Ovary (tissue), 9 donors: ENCODE results near the gene DCAF6. TPM values are rescaled to one million over a fixed set of nuclear protein-coding genes. Genes with fewer than 3 reads are reported as not detected.

Experiments used
- DNase-seq, 5 donors: peaks; one replicate each; pipeline ENCODE4 v3.0.0-alpha.2; 2019 to 2020
- H3K27ac ChIP-seq, 2 donors: fragments of 200-600 bp; one replicate each; pipeline versions ENCODE4 v1.5.1 to v1.8.0; 2019 to 2022
- H3K27me3 ChIP-seq: fragments of 200-600 bp; one replicate; pipeline ENCODE4 v1.8.0; 2022
- H3K36me3 ChIP-seq: fragments of 200-600 bp; sonication (generic); one replicate; pipeline ENCODE4 v1.5.1; 2019
- H3K4me1 ChIP-seq: one replicate; pipeline ENCODE4 v1.8.1; 2013; ENCODE audit warnings: mild to moderate bottlenecking, moderate library complexity; ENCODE audit not compliant: insufficient read depth
- H3K4me3 ChIP-seq: fragments of 200-600 bp; sonication (generic); one replicate; pipeline ENCODE4 v1.5.1; 2017
- H3K9me3 ChIP-seq, 2 donors: fragments of 200-600 bp in 1 of 2; sonication (generic) in 1 of 2; one replicate each; pipeline versions ENCODE4 v1.5.1 to v1.8.1; 2013 to 2019; ENCODE audit warnings: mild to moderate bottlenecking in 1 of 2, moderate library complexity in 1 of 2
- EP300 ChIP-seq: sonication (generic); formaldehyde crosslinking; IDR thresholded peaks from one replicate; pipeline ENCODE4 v1.6.1; 2017; ENCODE audit warnings: antibody characterized with exemption
- POLR2A ChIP-seq: fragments of 450-650 bp; IDR thresholded peaks from one replicate; pipeline ENCODE4 v1.6.1; 2017; ENCODE audit warnings: antibody characterized with exemption, mild to moderate bottlenecking, moderate library complexity
- WGBS, 3 donors: extraction: QIAGEN DNeasy Blood & Tissue Kit in 1 of 3; methylation state at CpG; one replicate each; pipeline versions ENCODE4 v1.1.5 to v1.1.7; 2013 to 2017; 5-methylcytosine and 5-hydroxymethylcytosine counted together
- intact Hi-C, 4 donors: fragments of 100-400 bp; cut with DNase I; formaldehyde crosslinking; loops; one replicate each; pipeline versions ENCODE4 v1.11.0 to v1.15.1; 2022 to 2023
- polyA plus RNA-seq, 2 donors: library from polyadenylated mRNA; stranded (reverse); fragments of 200-250 nt in 1 of 2; fragments of 350-450 nt in 1 of 2; fragmentation: Illumina TruSeq in 1 of 2; extraction: RNeasy Lipid Tissue Mini Kit (QIAGEN cat#74804) in 1 of 2; gene quantifications; one replicate each; pipeline ENCODE4 v1.2.3, GENCODE V29; 2013 to 2014
- total RNA-seq, 7 donors: library from RNA; depleted of rRNA in 2 of 7; stranded (reverse); fragments of >200 nt in 2 of 7; fragmentation: NEBNext Ultra II Directional in 3 of 7; extraction: Animal tissue kit (Norgen Biotek cat#: 25700) in 3 of 7; gene quantifications; one replicate each; pipeline versions ENCODE4 v1.1.0 to v1.2.4, GENCODE V29; 2016 to 2023
- TF ChIP-seq, protein P1 (sequence below), 3 donors: fragments of 450-650 bp in 2 of 3; fragments of 200-600 bp in 1 of 3; IDR thresholded peaks; one replicate each; pipeline versions ENCODE4 v1.5.1 to v1.8.0; 2016 to 2022; ENCODE audit warnings: antibody characterized with exemption in 3 of 3, mild to moderate bottlenecking in 1 of 3
- donor health status: DM: no; HTN: no; CAD: no; lungs with moderate emphysema.
- donor health status: DM: no; HTN: no; CAD: no.
- donor health status: Bipolar disorder and iron deficiency.
- donor health status: DM: yes; HTN: yes; CAD: no.
- donor health status: DM: no; HTN: no; CAD: no.
- donor health status: DM: yes; HTN: yes; CAD: no.

The DCAF6 gene
- total and polyA plus RNA-seq, 9 donors: 32.1 to 65.9 (median 44.4) TPM

DNA sequence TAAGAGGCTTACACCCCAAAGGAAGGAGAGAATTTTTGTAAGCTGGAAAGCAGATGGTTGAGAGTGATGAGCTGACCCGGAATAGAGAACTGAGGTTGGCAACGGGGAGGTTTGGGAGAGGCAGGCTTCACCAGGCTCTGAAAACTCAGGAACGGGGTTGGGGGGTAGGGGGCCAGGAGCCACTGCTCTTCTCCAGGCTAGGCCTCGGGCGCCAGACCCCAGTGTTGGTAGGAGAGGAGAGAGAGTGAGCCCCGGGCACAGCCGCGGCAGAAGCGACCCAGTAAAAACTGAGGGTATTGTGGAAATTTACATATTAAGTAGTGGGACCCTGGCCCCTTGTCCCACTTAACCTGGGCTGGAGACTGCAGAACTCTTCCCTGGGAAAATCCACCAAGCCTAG is 154.6 kb downstream of the DCAF6 start:
- Histone ChIP-seq H3K27me3 (no peaks in the 10 kb centered on the region), H3K4me3 (no peak overlapping the region), H3K27ac (peak overlapping the region; percentile 14 to 28), H3K36me3 (no peaks in the 10 kb centered on the region), H3K9me3 (no peaks in the 10 kb centered on the region), H3K4me1 (peaks cover 11% of the 10 kb centered on the region)
- intact Hi-C loops: loop anchor here in 2 of 4 donors (5.0 kb wide), 2 partner anchors 46 to 51 kb away; partner anchors contain the start of gene GPR161 (in 1 of the 2)
- no peak for DNase-seq
- TF ChIP-seq EP300 (no peak), POLR2A (no peak)
- TF ChIP-seq, protein P1, sequence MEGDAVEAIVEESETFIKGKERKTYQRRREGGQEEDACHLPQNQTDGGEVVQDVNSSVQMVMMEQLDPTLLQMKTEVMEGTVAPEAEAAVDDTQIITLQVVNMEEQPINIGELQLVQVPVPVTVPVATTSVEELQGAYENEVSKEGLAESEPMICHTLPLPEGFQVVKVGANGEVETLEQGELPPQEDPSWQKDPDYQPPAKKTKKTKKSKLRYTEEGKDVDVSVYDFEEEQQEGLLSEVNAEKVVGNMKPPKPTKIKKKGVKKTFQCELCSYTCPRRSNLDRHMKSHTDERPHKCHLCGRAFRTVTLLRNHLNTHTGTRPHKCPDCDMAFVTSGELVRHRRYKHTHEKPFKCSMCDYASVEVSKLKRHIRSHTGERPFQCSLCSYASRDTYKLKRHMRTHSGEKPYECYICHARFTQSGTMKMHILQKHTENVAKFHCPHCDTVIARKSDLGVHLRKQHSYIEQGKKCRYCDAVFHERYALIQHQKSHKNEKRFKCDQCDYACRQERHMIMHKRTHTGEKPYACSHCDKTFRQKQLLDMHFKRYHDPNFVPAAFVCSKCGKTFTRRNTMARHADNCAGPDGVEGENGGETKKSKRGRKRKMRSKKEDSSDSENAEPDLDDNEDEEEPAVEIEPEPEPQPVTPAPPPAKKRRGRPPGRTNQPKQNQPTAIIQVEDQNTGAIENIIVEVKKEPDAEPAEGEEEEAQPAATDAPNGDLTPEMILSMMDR (IDR thresholded peaks at IDR 0.05): no peak
- 90 to 93% (median 92%) methylated on average over 9 of the region's 9 CpGs for WGBS, 3 donors

DNA sequence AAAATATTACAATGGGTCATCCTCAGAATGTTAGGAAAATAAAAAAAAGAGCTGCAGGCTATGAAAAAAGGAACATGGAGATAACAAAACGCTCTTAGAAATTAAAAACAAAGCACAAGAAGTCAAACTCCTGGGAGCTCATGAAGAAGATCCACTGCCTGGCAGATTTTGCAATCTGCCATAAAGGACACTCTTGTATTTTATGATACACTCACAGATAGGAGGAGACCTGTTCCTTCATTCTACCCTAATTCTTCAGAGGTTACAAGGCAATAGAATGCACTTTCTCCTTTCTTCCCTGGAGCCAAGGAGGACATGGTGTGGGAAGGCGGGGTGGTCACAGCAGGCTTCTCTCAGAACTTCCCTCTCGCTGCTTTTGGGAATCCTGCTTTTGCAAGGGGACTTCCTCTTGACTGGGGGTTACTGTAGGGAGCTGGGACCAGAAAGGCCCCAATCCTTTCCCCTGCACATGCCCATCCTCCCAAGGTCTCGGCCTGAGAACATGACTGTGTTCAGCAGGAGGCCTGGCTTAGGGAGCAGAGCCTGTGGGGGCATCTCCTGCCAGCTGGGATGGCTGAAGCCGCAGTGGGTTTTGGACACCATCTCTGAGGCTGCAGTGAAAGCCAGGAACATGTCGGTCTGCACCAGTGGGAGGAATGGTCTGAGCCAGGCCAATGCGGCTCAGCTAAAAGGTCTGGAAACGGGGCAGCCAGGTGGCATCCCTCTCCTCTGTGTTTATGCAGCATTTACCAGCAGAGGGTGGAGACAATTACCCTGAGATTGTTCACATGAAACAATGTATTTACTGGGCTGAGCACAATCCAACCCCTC is 155.5 kb downstream of the DCAF6 start:
- Histone ChIP-seq H3K27ac (peak overlapping the region in 1 of 2 donors; percentile 28), H3K9me3 (no peaks in the 10 kb centered on the region), H3K27me3 (no peaks in the 10 kb centered on the region), H3K4me3 (no peak overlapping the region), H3K36me3 (no peaks in the 10 kb centered on the region), H3K4me1 (peaks cover 11% of the 10 kb centered on the region)
- 30 to 34% (median 32%) methylated on average over 8 of the region's 8 CpGs for WGBS, 3 donors
- DNase-seq: peak in 2 of 5 donors; percentile 46 to 72
- TF ChIP-seq EP300: no peak
- no peak for TF ChIP-seq POLR2A
- TF ChIP-seq, protein P1 (IDR thresholded peaks at IDR 0.05): no peak
- intact Hi-C loops: loop anchor here in 2 of 4 donors (5.0 kb wide), 2 partner anchors 45 to 50 kb away; partner anchors contain the start of gene GPR161 (in 1 of the 2)

DNA sequence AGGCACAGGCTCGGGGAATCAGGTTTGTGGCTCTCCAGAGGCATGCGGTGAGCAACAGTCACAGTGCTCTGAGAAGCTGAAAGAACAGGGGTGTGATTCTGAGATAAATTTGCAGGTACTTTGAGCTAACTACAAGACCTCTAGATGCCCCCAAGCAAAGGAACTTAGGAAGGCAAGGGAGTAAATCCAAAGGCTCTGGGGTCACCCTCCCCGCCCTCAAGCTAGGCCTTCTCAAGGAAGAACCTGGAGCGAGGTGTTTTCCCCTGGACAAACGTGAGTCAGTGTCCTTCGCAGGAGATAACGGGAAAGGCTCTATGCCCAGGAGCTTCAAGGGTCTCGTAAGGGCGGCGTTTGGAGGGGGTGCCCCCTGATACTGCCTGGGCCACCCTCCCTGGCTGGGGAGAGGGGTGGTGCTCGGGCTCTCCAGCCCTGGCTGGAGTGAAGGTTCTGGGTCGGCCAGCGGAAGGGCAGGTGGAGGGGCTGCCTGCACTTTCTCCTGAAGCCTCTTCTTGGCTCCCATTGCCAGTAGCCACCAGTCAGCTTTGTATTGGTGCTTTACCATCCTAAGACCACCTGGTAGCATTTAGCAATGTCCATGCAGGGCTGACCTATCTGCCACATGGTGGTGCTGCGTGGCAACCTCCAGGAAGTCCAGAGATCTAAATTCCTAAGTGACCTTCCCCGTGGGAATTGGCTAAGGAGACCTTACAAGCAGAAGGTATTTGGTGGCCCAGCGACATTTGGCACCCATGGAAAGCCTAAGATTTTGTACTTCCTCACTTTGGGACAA is 156.3 kb downstream of the DCAF6 start:
- H3K27me3 ChIP-seq: no peaks in the 10 kb centered on the region
- WGBS, 3 donors: 60 to 65% (median 64%) methylated on average over 16 of the region's 16 CpGs
- no peaks in the 10 kb centered on the region for H3K36me3 ChIP-seq
- TF ChIP-seq EP300: no peak
- TF ChIP-seq, protein P1 (IDR thresholded peaks at IDR 0.05): peak in 1 of 3 donors; percentile 10
- no peak overlapping the region for H3K4me3 ChIP-seq
- H3K9me3 ChIP-seq: no peaks in the 10 kb centered on the region
- intact Hi-C loops: loop anchor here in 2 of 4 donors (5.0 kb wide), 2 partner anchors 45 to 50 kb away; partner anchors contain the start of gene GPR161 (in 1 of the 2)
- no peak for DNase-seq
- H3K4me1 ChIP-seq: peaks cover 11% of the 10 kb centered on the region
- H3K27ac ChIP-seq: peak overlapping the region in 1 of 2 donors; percentile 28

- H3K27me3 ChIP-seq: no peaks in the 10 kb centered on the region
- H3K27ac ChIP-seq: no peak overlapping the region
- no peak overlapping the region for H3K4me3 ChIP-seq
- H3K9me3 ChIP-seq: no peaks in the 10 kb centered on the region
- DNase-seq: no peak
- intact Hi-C loops: loop anchor here in 2 of 4 donors (5.0 kb wide), 2 partner anchors 44 to 49 kb away; partner anchors contain the start of gene GPR161 (in 1 of the 2)
- TF ChIP-seq POLR2A (no peak), EP300 (no peak)
- TF ChIP-seq, protein P1 (IDR thresholded peaks at IDR 0.05): no peak
- peaks cover 11% of the 10 kb centered on the region for H3K4me1 ChIP-seq
- 89 to 93% (median 90%) methylated on average over 4 of the region's 4 CpGs for WGBS, 3 donors
- H3K36me3 ChIP-seq: no peaks in the 10 kb centered on the region
Observed at GRCh38 chr1:168093616-168094015, 157.1 kb downstream of the DCAF6 start.
